Type B pancreatic cell (in vitro differentiated cells): ENCODE measurements around the gene TBXAS1. TPM values are rescaled to one million over a fixed set of nuclear protein-coding genes. Genes with fewer than 3 reads are reported as not detected.

Source experiments
- DNase-seq: peaks from one replicate; pipeline ENCODE4 v3.0.0; 2021; ENCODE audit warnings: mixed read lengths; ENCODE audit not compliant: unreplicated experiment; ENCODE audit errors: extremely low spot score
- H3K27ac Mint-ChIP-seq: 2 replicates; pipeline ENCODE4 v1.8.0; 2021; ENCODE audit warnings: mild to moderate bottlenecking, mixed read lengths
- H3K27me3 Mint-ChIP-seq: 2 replicates; pipeline ENCODE4 v1.8.0; 2021; ENCODE audit warnings: mixed read lengths
- H3K36me3 Mint-ChIP-seq: 2 replicates; pipeline ENCODE4 v1.8.0; 2021; ENCODE audit warnings: mixed read lengths
- H3K4me1 Mint-ChIP-seq: one replicate; pipeline ENCODE4 v1.8.0; 2021; ENCODE audit warnings: mixed read lengths; ENCODE audit not compliant: unreplicated experiment
- H3K4me3 Mint-ChIP-seq: 2 replicates; pipeline ENCODE4 v1.8.0; 2021; ENCODE audit warnings: mild to moderate bottlenecking, mixed read lengths
- H3K9me3 Mint-ChIP-seq: 2 replicates; pipeline ENCODE4 v1.8.0; 2021; ENCODE audit warnings: mixed read lengths
- total RNA-seq: library from RNA; stranded (reverse); gene quantifications from 2 replicates; pipeline ENCODE4 v1.2.1, GENCODE V29; 2021; ENCODE audit warnings: low replicate concordance
- TF ChIP-seq, protein P1 (sequence below): fragments of 200-600 bp; sonication (generic); conservative IDR thresholded peaks from 2 replicates; pipeline ENCODE4 v1.5.0; 2021; ENCODE audit warnings: antibody characterized with exemption, mild to moderate bottlenecking

Gene TBXAS1
- total RNA-seq, 1 donor from 2014 or later = 5.8 TPM

- TF ChIP-seq, protein P1, sequence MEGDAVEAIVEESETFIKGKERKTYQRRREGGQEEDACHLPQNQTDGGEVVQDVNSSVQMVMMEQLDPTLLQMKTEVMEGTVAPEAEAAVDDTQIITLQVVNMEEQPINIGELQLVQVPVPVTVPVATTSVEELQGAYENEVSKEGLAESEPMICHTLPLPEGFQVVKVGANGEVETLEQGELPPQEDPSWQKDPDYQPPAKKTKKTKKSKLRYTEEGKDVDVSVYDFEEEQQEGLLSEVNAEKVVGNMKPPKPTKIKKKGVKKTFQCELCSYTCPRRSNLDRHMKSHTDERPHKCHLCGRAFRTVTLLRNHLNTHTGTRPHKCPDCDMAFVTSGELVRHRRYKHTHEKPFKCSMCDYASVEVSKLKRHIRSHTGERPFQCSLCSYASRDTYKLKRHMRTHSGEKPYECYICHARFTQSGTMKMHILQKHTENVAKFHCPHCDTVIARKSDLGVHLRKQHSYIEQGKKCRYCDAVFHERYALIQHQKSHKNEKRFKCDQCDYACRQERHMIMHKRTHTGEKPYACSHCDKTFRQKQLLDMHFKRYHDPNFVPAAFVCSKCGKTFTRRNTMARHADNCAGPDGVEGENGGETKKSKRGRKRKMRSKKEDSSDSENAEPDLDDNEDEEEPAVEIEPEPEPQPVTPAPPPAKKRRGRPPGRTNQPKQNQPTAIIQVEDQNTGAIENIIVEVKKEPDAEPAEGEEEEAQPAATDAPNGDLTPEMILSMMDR = no peak
- H3K27ac Mint-ChIP-seq = peak overlapping the region; percentile 33
- H3K4me3 Mint-ChIP-seq = no peak overlapping the region
- no peaks in the 10 kb centered on the region for H3K27me3 Mint-ChIP-seq
- peaks cover 8% of the 10 kb centered on the region for H3K4me1 Mint-ChIP-seq
- peaks cover 3% of the 10 kb centered on the region for H3K36me3 Mint-ChIP-seq
- peak; percentile 47 for DNase-seq
- H3K9me3 Mint-ChIP-seq = no peaks in the 10 kb centered on the region
These were observed 220.4 kb downstream of the TBXAS1 start for GRCh38 chr7:140049339-140050024.

GRCh38 chr7:140050100-140050499 lies 221.0 kb downstream of the TBXAS1 start:
- TF ChIP-seq, protein P1 = no peak
- Mint-ChIP-seq H3K36me3 (peaks cover 3% of the 10 kb centered on the region), H3K4me1 (peaks cover 8% of the 10 kb centered on the region), H3K4me3 (no peak overlapping the region), H3K27me3 (no peaks in the 10 kb centered on the region), H3K9me3 (no peaks in the 10 kb centered on the region), H3K27ac (no peak overlapping the region)
- DNase-seq = peak; percentile 39

DNA sequence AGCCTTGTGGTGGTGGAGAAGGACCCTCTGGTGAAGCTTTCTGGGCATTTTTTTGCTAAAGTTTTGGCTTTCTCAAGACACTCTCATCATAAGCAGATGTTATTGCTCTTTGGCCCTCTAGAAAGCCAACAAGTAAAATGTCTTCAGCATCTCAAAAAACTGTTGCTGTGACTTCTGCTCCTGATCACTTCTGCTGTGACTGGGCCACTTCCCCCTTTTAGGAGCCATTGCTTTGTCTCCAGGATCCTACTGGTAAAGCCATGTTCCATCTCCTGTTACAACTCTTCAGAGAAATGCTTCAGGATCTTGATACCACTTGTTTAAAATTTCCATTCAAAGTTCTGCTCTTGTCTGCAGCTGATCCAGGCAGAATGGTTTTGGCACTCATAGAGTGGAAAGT lies 222.8 kb downstream of the TBXAS1 start:
- Mint-ChIP-seq H3K9me3 (no peaks in the 10 kb centered on the region), H3K4me1 (no peaks in the 10 kb centered on the region), H3K27me3 (no peaks in the 10 kb centered on the region), H3K4me3 (no peak overlapping the region), H3K36me3 (peaks cover 3% of the 10 kb centered on the region), H3K27ac (no peak overlapping the region)
- TF ChIP-seq, protein P1 = no peak
- DNase-seq = no peak

DNA sequence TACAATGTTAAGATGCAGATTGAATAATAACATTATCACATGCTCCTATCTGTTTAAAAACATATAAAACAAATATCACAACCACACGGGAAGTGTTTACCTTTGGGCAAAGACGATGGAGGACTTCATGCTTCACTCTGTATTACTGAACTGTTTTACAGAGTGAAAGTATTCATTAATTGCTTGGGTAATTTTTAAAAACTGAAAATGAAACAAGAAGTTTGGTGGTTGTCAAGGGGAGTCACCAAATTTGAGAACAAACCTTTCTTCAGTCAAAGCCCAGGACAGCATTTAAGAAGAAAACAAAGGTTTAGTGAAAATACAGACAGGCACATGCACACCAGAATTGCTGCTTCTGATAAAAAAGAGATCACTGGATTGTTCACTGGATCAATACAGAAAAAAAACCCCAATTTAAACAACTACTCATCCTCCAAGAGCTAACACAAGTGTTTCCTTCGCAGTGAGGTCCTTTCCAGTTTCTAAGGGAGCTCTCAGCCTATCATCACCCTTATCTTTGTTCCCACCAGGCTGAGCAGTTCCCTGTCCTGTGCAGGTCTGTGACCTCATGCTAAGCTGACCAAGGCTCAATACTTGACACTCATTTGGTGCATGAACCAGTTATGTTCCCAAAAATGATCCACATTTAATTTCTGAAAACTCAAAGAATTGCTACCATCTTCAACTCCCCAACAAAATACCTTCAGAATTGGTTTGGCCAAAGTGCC lies 224.9 kb downstream of the TBXAS1 start:
- DNase-seq = no peak
- no peaks in the 10 kb centered on the region for H3K4me1 Mint-ChIP-seq
- no peaks in the 10 kb centered on the region for H3K27me3 Mint-ChIP-seq
- TF ChIP-seq, protein P1 = no peak
- no peak overlapping the region for H3K4me3 Mint-ChIP-seq
- H3K27ac Mint-ChIP-seq = no peak overlapping the region
- no peaks in the 10 kb centered on the region for H3K9me3 Mint-ChIP-seq
- H3K36me3 Mint-ChIP-seq = peaks cover 3% of the 10 kb centered on the region

DNA sequence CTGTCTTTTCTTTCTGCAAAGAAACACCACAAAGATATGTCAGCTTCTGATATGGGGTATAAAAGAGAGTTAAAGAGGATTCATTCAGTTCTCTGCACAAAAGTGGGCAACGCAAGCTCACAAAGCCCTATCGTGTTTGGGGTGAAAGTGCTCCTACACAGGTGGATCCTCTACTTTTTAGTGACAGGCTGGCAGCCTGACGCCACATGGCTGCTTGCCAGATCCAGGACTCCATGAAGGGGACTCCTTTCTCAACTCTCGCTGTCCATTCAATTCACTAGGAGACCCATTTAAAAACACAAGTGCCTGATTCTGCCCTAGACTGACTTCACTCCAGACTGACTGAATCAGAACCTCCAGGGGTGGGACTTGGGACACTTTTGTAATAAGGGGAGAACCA lies 225.7 kb downstream of the TBXAS1 start:
- peaks cover 3% of the 10 kb centered on the region for H3K36me3 Mint-ChIP-seq

More for the DNA sequence above, 225.7 kb downstream of the TBXAS1 start:
- Mint-ChIP-seq H3K4me3 (no peak overlapping the region), H3K27me3 (peaks cover 3% of the 10 kb centered on the region), H3K4me1 (peaks cover 6% of the 10 kb centered on the region), H3K27ac (no peak overlapping the region), H3K9me3 (no peaks in the 10 kb centered on the region)
- TF ChIP-seq, protein P1 = no peak
- peak; percentile 10 for DNase-seq
